ENCODE results near the gene OR2T8. TPM values are rescaled to one million over a fixed set of nuclear protein-coding genes. Genes with fewer than 3 reads are reported as not detected.
"Not testable (repeated sequence)": the region's sequence is repeated elsewhere in the genome, so short reads cannot be mapped to it uniquely, and the experiment has no call there.

OR2T8 gene
- total RNA-seq, 1 donor from 2014 or later, result not detected

DNA sequence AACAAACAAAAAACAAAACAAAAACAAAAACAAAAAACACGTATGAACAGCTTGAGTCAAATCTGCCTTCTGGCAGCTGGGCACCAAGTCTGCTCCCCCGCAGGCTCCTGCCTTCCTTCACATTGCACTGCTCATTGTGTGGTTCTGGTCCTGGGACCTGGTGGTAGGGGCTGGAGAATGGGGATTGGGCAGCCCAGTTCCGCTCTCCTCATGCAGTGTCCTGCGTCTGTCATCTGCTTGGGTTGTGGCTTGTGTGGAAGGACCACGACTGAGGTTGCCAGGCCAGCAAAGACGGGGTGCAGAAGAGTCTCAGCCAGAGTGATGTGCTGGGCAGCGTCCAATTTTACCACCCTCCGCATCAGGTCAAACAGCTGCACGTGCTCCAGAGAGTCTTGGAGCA is 15.7 kb downstream of the OR2T8 start:
- H3K9me3 Mint-ChIP-seq (ENCODE audit: unreplicated experiment), result peaks cover 5% of the 10 kb centered on the region

DNA sequence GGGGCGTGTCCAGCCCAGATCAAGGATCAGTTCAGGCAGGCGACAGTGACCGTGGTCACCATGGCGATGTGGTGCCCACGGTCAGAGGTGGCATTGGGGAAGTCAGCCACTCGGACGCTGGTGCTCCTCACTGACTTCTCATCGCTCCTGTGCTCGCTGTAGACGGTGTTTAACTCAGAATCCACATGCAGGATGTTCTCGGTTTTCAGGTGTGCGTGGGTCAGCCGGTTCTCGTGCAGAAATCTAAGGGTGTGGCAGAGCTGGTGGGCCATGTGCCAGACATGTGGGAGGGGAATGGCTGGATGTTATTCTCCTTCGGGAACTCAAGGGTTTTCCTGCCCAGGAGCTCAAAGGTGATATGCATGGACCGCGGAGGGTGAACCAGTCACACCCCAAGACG is 16.4 kb downstream of the OR2T8 start:
- no peak overlapping the region for H3K27ac Mint-ChIP-seq (ENCODE audit: unreplicated experiment)
- no peak overlapping the region for H3K4me3 Mint-ChIP-seq (ENCODE audit: unreplicated experiment)
- peaks cover 4% of the 10 kb centered on the region for H3K27me3 Mint-ChIP-seq (ENCODE audit: unreplicated experiment)
- DNase-seq (ENCODE audit: low spot score), result no peak
- H3K36me3 Mint-ChIP-seq (ENCODE audit: low read depth, unreplicated experiment), result no peaks in the 10 kb centered on the region
- TF ChIP-seq, protein P1, sequence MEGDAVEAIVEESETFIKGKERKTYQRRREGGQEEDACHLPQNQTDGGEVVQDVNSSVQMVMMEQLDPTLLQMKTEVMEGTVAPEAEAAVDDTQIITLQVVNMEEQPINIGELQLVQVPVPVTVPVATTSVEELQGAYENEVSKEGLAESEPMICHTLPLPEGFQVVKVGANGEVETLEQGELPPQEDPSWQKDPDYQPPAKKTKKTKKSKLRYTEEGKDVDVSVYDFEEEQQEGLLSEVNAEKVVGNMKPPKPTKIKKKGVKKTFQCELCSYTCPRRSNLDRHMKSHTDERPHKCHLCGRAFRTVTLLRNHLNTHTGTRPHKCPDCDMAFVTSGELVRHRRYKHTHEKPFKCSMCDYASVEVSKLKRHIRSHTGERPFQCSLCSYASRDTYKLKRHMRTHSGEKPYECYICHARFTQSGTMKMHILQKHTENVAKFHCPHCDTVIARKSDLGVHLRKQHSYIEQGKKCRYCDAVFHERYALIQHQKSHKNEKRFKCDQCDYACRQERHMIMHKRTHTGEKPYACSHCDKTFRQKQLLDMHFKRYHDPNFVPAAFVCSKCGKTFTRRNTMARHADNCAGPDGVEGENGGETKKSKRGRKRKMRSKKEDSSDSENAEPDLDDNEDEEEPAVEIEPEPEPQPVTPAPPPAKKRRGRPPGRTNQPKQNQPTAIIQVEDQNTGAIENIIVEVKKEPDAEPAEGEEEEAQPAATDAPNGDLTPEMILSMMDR (IDR thresholded peaks at IDR 0.05; ENCODE audit: unreplicated experiment), result no peak
- peaks cover 5% of the 10 kb centered on the region for H3K9me3 Mint-ChIP-seq (ENCODE audit: unreplicated experiment)
- H3K4me1 Mint-ChIP-seq (ENCODE audit: unreplicated experiment), result no peaks in the 10 kb centered on the region

More for the DNA sequence above, 15.7 kb downstream of the OR2T8 start:
- no peak for DNase-seq (ENCODE audit: low spot score)
- H3K4me3 Mint-ChIP-seq (ENCODE audit: unreplicated experiment), result peak overlapping the region; percentile 5
- TF ChIP-seq, protein P1 (IDR thresholded peaks at IDR 0.05; ENCODE audit: unreplicated experiment), result no peak
- H3K27me3 Mint-ChIP-seq (ENCODE audit: unreplicated experiment), result peaks cover 4% of the 10 kb centered on the region
- H3K36me3 Mint-ChIP-seq (ENCODE audit: low read depth, unreplicated experiment), result no peaks in the 10 kb centered on the region
- no peaks in the 10 kb centered on the region for H3K4me1 Mint-ChIP-seq (ENCODE audit: unreplicated experiment)
- H3K27ac Mint-ChIP-seq (ENCODE audit: unreplicated experiment), result no peak overlapping the region

GRCh38 chr1:247936965-247937734 is 17.1 kb downstream of the OR2T8 start:
- DNase-seq (ENCODE audit: low spot score), result peak; percentile 82
- H3K4me1 Mint-ChIP-seq (ENCODE audit: unreplicated experiment); H3K27me3 Mint-ChIP-seq (ENCODE audit: unreplicated experiment); H3K4me3 Mint-ChIP-seq (ENCODE audit: unreplicated experiment); H3K27ac Mint-ChIP-seq (ENCODE audit: unreplicated experiment); H3K9me3 Mint-ChIP-seq (ENCODE audit: unreplicated experiment); H3K36me3 Mint-ChIP-seq (ENCODE audit: low read depth, unreplicated experiment): not testable (repeated sequence)
- TF ChIP-seq, protein P1 (IDR thresholded peaks at IDR 0.05; ENCODE audit: unreplicated experiment), result peak; percentile 95

DNA sequence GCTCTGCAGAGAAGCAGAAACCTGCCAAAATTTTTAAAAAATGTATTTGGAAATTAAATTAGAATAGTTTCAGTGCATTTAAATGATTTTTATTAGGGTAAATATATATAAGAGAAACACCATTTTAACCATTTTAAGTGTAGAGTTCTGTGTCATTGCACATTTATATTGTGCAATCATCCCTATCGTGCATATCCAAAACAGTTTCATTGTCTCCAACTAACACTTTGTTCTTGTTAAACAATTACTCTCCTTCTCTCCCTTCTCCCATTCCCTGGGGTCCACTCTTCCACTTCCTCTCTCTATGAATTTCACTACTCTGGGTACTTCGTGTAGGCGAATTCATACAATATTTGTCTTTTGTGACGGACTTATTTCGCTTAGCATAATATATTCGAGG is 22.6 kb downstream of the OR2T8 start:
- peaks cover 1% of the 10 kb centered on the region for H3K9me3 Mint-ChIP-seq (ENCODE audit: unreplicated experiment)
- H3K27ac Mint-ChIP-seq (ENCODE audit: unreplicated experiment), result no peak overlapping the region
- no peaks in the 10 kb centered on the region for H3K27me3 Mint-ChIP-seq (ENCODE audit: unreplicated experiment)
- no peak for DNase-seq (ENCODE audit: low spot score)
- TF ChIP-seq, protein P1 (IDR thresholded peaks at IDR 0.05; ENCODE audit: unreplicated experiment), result no peak
- H3K4me1 Mint-ChIP-seq (ENCODE audit: unreplicated experiment), result no peaks in the 10 kb centered on the region
- no peak overlapping the region for H3K4me3 Mint-ChIP-seq (ENCODE audit: unreplicated experiment)
- no peaks in the 10 kb centered on the region for H3K36me3 Mint-ChIP-seq (ENCODE audit: low read depth, unreplicated experiment)

GRCh38 chr1:247948558-247948957 is 28.5 kb downstream of the OR2T8 start, which contains the start of gene OR2L8:
OR2L8 (plus strand) TSS chr1:247948858; CDS start chr1:247948858, 0 bp downstream.
- TF ChIP-seq, protein P1 (IDR thresholded peaks at IDR 0.05; ENCODE audit: unreplicated experiment), result no peak
- Mint-ChIP-seq H3K36me3 (ENCODE audit: low read depth, unreplicated experiment) (no peaks in the 10 kb centered on the region), H3K27ac (ENCODE audit: unreplicated experiment) (no peak within 1 kb of the TSS), H3K4me3 (ENCODE audit: unreplicated experiment) (no peak within 1 kb of the TSS), H3K27me3 (ENCODE audit: unreplicated experiment) (no peaks in the 10 kb centered on the region), H3K9me3 (ENCODE audit: unreplicated experiment) (peaks cover 15% of the 10 kb centered on the region), H3K4me1 (ENCODE audit: unreplicated experiment) (no peaks in the 10 kb centered on the region)
- DNase-seq (ENCODE audit: low spot score), result no peak
